Kidney (tissue), 14 donors: Measurements from ENCODE around the gene MAU2. TPM values are rescaled to one million over a fixed set of nuclear protein-coding genes. Genes with fewer than 3 reads are reported as not detected.
"Not testable (repeated sequence)": the region's sequence is repeated elsewhere in the genome, so short reads cannot be mapped to it uniquely, and the experiment has no call there.

Experiments used
- DNase-seq, 5 donors: peaks; one replicate each; pipeline ENCODE4 v3.0.0-alpha.2; 2013 to 2020
- FAIRE-seq: peaks from 2 replicates; lab custom pipeline; 2012; peaks lifted over from hg19 to GRCh38; lab: Jason Lieb, UNC
- H3K27ac ChIP-seq, 2 donors: one replicate each; pipeline ENCODE4 v1.7.0; 2013; ENCODE audit warnings: low read depth in 2 of 2, low read length in 2 of 2, inconsistent platforms in 1 of 2
- H3K27me3 ChIP-seq: one replicate; pipeline ENCODE4 v1.7.1; 2013; ENCODE audit warnings: low read length, inconsistent platforms; ENCODE audit not compliant: control insufficient read depth, insufficient read depth
- H3K36me3 ChIP-seq, 3 donors: one replicate each; pipeline versions ENCODE4 v1.7.0 to v1.7.1; 2013; ENCODE audit warnings: low read length in 3 of 3, control low read depth in 1 of 3, inconsistent platforms in 1 of 3; ENCODE audit not compliant: insufficient read depth in 3 of 3, control insufficient read depth in 2 of 3
- H3K4me1 ChIP-seq, 3 donors: one replicate each; pipeline versions ENCODE4 v1.7.0 to v1.7.1; 2013; ENCODE audit warnings: low read length in 3 of 3, inconsistent platforms in 1 of 3, low read depth in 1 of 3; ENCODE audit not compliant: control insufficient read depth in 2 of 3, insufficient read depth in 2 of 3
- H3K4me3 ChIP-seq, 3 donors: one replicate each; pipeline versions ENCODE4 v1.7.0 to v1.8.1; 2013; ENCODE audit warnings: low read length in 3 of 3, control low read depth in 1 of 3, inconsistent platforms in 1 of 3
- H3K9ac ChIP-seq, 3 donors: one replicate each; pipeline versions ENCODE4 v1.7.0 to v1.7.1; 2013; ENCODE audit warnings: low read length in 3 of 3, control low read depth in 1 of 3, inconsistent platforms in 1 of 3
- H3K9me3 ChIP-seq, 3 donors: one replicate each; pipeline versions ENCODE4 v1.7.0 to v1.7.1; 2013; ENCODE audit warnings: low read length in 3 of 3, control low read depth in 1 of 3, inconsistent platforms in 1 of 3; ENCODE audit not compliant: control insufficient read depth in 2 of 3, insufficient read depth in 1 of 3
- intact Hi-C: fragments of 100-400 bp; cut with DNase I; formaldehyde crosslinking; loops from one replicate; pipeline ENCODE4 v1.11.1; 2022
- polyA plus RNA-seq: library from polyadenylated mRNA; stranded (reverse); fragments of 350-450 nt; fragmentation: Illumina TruSeq; extraction: RNeasy Lipid Tissue Mini Kit (QIAGEN cat#74804); gene quantifications from one replicate; pipeline ENCODE4 v1.2.3, GENCODE V29; 2014; ENCODE audit warnings: low read depth, low replicate concordance; ENCODE audit not compliant: insufficient read depth
- total RNA-seq: library from RNA; stranded (reverse); fragmentation: NEBNext Ultra II Directional; extraction: Animal tissue kit (Norgen Biotek cat#: 25700); gene quantifications from one replicate; pipeline ENCODE4 v1.2.1, GENCODE V29; 2021
- TF ChIP-seq, protein P1 (sequence below): IDR thresholded peaks from 3 replicates; pipeline ENCODE4 v1.5.1; 2012; ENCODE audit warnings: mild to moderate bottlenecking, moderate library complexity, borderline replicate concordance; ENCODE audit not compliant: insufficient read depth; ENCODE audit errors: extremely low read depth
- donor health status: control.
- donor health status: control.
- donor health status: control.
- donor health status: control.
- donor health status: control.
- donor health status: DM: yes; HTN: yes; CAD: no.
- donor health status: Normal renal cell carcinoma (clear cell type).

Gene MAU2
- total and polyA plus RNA-seq, 2 donors from 2014 or later, result 12.3 to 69.8 TPM

DNA sequence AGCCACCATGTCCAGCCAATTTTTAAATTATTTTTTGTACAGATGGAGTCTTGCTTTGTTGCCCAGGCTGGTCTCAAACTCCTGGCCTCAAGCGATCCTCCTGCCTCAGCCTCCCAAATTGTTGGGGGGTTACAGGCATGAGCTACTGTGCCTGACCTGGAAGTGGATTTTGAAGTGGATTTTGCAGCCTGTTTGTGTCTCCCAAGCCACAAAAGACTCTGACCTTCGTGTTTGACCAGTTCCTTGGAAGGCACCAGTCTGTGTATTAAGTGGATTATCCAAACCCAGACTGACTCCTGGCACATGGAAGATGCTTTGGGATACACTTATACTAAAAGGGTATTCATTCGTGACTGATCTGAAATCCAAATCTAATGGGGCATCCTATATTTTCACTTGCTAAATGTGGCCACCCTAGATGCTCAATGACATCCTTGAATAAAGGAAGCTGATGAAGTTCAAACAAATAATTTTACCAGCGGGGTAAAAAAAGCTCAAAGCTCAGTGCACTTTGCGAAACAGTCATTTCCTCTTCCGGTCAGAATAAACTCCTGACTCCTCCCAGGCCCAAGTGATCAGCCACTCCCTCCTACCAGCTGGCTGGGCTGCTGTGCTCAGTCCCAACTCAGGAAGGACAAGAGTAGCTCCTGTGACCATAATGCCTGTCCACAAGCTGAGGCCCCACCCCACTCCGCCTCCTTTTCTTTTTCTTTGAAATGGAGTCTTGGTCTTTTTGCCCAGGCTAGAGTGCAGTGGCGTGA, 52.2 kb downstream of the MAU2 start:
- TF ChIP-seq, protein P1, sequence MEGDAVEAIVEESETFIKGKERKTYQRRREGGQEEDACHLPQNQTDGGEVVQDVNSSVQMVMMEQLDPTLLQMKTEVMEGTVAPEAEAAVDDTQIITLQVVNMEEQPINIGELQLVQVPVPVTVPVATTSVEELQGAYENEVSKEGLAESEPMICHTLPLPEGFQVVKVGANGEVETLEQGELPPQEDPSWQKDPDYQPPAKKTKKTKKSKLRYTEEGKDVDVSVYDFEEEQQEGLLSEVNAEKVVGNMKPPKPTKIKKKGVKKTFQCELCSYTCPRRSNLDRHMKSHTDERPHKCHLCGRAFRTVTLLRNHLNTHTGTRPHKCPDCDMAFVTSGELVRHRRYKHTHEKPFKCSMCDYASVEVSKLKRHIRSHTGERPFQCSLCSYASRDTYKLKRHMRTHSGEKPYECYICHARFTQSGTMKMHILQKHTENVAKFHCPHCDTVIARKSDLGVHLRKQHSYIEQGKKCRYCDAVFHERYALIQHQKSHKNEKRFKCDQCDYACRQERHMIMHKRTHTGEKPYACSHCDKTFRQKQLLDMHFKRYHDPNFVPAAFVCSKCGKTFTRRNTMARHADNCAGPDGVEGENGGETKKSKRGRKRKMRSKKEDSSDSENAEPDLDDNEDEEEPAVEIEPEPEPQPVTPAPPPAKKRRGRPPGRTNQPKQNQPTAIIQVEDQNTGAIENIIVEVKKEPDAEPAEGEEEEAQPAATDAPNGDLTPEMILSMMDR, result no peak
- peak overlapping the region; percentile 55 to 86 for H3K27ac ChIP-seq
- peak in 2 of 5 donors; percentile 61 to 86 for DNase-seq
- FAIRE-seq, result no peak
- H3K4me3 ChIP-seq, result no peak overlapping the region
- H3K27me3 ChIP-seq, result no peaks in the 10 kb centered on the region
- no peaks in the 10 kb centered on the region for H3K36me3 ChIP-seq
- intact Hi-C loops, result no loop called here
- peaks cover 0 to 5% (median 5%) of the 10 kb centered on the region in 3 donors for H3K4me1 ChIP-seq
- no peaks in the 10 kb centered on the region for H3K9me3 ChIP-seq
- H3K9ac ChIP-seq, result no peak overlapping the region

DNA sequence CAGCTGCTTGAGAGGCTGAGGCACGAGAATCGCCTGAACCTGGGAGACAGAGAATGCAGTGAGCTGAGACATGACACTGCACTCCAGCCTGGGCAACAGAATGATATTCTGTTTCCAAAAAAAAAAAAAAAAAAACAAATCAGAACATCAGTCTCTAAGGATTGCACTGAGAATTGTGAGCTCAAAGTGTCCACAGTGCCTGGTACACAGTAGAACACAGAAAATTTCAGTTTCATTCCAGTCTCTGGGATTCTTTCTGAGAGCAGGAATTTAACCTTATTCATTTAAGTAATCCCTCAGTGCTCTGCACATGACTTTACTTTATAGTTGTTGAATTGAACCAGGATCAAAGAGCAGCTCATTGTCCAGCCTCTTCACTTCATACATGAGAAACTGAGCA, 58.9 kb downstream of the MAU2 start:
- FAIRE-seq (no peak), DNase-seq (no peak)
- no peaks in the 10 kb centered on the region for H3K36me3 ChIP-seq
- H3K9ac ChIP-seq, result no peak overlapping the region
- H3K4me1 ChIP-seq, result peaks cover 0 to 7% (median 4%) of the 10 kb centered on the region in 3 donors
- no peaks in the 10 kb centered on the region for H3K9me3 ChIP-seq
- intact Hi-C loops, result no loop called here
- H3K27me3 ChIP-seq, result no peaks in the 10 kb centered on the region
- no peak overlapping the region for H3K4me3 ChIP-seq
- no peak overlapping the region for H3K27ac ChIP-seq
- TF ChIP-seq, protein P1, result no peak

DNA sequence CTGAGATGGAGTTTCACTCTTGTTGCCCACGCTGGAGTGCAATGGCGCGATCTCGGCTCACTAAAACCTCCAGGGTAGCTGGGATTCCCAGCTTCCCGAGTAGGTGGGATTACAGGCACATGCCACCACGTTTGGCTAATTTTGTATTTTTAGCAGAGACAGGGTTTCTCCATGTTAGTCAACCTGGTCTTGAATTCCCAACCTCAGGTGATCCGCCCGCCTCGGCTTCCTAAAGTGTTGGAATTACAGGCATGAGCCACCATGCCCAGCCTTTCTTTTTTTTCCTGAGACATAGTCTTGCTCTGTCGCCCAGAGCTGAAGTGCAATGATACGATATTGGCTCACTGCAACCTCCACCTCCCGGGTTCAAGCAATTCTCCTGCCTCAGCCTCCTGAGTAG, 59.7 kb downstream of the MAU2 start:
- H3K4me3 ChIP-seq, H3K9ac ChIP-seq, H3K27ac ChIP-seq, H3K4me1 ChIP-seq, FAIRE-seq, H3K27me3 ChIP-seq, H3K36me3 ChIP-seq, H3K9me3 ChIP-seq, intact Hi-C loops: not testable (repeated sequence)
- DNase-seq, result peak in 1 of 5 donors; percentile 16

DNA sequence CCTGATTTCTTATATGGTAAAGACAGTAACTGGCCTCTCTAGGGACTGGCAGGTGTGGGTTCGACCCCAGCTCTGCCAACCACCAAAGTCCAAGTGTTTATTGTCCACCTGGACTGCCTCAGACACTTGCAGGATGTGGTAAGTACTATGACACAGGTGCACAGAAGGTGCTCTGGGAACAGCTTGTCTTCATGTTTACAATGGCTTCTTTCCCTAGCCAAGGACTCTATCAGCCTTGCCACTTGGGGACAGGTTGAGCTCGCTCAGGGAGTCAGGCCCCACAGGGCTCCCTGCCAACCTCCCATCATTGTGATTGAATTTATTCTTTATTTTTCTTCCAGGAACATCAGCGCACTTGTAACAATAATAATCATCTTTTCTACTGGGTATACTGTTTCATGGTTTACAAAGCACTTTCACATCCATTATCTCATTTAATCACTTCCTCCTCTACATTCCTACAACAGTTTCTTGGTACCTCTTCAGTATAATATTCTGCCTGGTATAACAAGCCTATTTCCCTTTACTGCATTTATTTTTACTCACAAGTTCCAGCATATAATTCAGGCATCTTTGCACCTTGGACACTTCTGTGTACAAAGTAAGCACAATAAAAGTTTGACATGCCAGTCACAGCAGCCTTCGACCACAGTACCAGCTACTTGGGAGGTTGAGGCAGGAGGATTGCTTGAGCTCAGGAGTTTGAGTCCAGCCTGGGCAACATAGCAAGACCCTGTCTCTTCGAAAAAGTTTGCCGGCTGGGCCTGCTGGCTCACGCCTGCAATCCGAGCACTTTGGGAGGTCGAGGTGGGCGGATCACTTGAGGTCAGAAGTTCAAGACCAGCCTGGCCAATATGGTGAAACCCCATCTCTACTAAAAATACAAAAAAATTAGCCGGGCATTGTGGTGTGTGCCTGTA, 60.6 kb downstream of the MAU2 start:
- intact Hi-C loops, result no loop called here
- DNase-seq, result peak in 1 of 5 donors; percentile 19
- Histone ChIP-seq H3K9ac (no peak overlapping the region), H3K36me3 (no peaks in the 10 kb centered on the region), H3K9me3 (no peaks in the 10 kb centered on the region), H3K27ac (no peak overlapping the region), H3K4me3 (no peak overlapping the region), H3K27me3 (no peaks in the 10 kb centered on the region), H3K4me1 (peaks cover 0 to 7% (median 7%) of the 10 kb centered on the region in 3 donors)
- no peak for FAIRE-seq
- TF ChIP-seq, protein P1, result no peak
